Measurements from ENCODE around the gene DPP6. TPM values are rescaled to one million over a fixed set of nuclear protein-coding genes. Genes with fewer than 3 reads are reported as not detected.

DPP6 gene
- polyA plus RNA-seq, 2 of the 4 experiments (the other 2 are of a cell fraction), result not detected

- ChIA-PET POLR2A (no interaction called here), CTCF (no interaction called here)
- no peaks in the 10 kb centered on the region for H3K4me1 ChIP-seq
- no peak overlapping the region for H3K4me3 ChIP-seq
- 0% methylated on average over 2 of the region's 3 CpGs for WGBS (ENCODE audit: missing lambda C conversion rate)
- FAIRE-seq, result no peak
- no peak overlapping the region for H3K27ac ChIP-seq
- no peak overlapping the region for H3K4me2 ChIP-seq
- DNase-seq (ENCODE audit: low read depth in 1 of 2, low spot score in 1 of 2), result no peak
- ATAC-seq, result no peak
- H3K9me3 ChIP-seq, result no peaks in the 10 kb centered on the region
- no peak for TF ChIP-seq JUNB (IDR thresholded peaks at IDR 0.05)
- no peak for TF ChIP-seq FOXS1 (CRISPR knock-in tag; IDR thresholded peaks at IDR 0.05)
- no peak for TF ChIP-seq ESRRA (IDR thresholded peaks at IDR 0.05; ENCODE audit: borderline replicate concordance, low read length)
- no peak for TF ChIP-seq HEYL (CRISPR knock-in tag; IDR thresholded peaks at IDR 0.05)
- TF ChIP-seq MYC (IDR thresholded peaks at IDR 0.05; ENCODE audit: borderline replicate concordance, low read length), result no peak
- no peak for TF ChIP-seq ZSCAN20 (CRISPR knock-in tag; IDR thresholded peaks at IDR 0.05)
- TF ChIP-seq HES2 (IDR thresholded peaks at IDR 0.05), result no peak
- no peak for TF ChIP-seq BHLHE40 (IDR thresholded peaks at IDR 0.05; ENCODE audit: low read depth, low read length)
- TF ChIP-seq CEBPB (IDR thresholded peaks at IDR 0.05), result no peak
- TF ChIP-seq SREBF2 (IDR thresholded peaks at IDR 0.05), result no peak
- no peak for TF ChIP-seq HOXB13 (CRISPR knock-in tag; IDR thresholded peaks at IDR 0.05; ENCODE audit: low read depth)
- no peak for TF ChIP-seq PHF8 (IDR thresholded peaks at IDR 0.05; ENCODE audit: borderline replicate concordance, low read depth)
- TF ChIP-seq REST (IDR thresholded peaks at IDR 0.05), result no peak
- TF ChIP-seq ATOH8 (CRISPR knock-in tag; IDR thresholded peaks at IDR 0.05; ENCODE audit: low read depth), result no peak
- no peak for TF ChIP-seq EHMT2 (IDR thresholded peaks at IDR 0.05; ENCODE audit: low read depth)
- no peak for TF ChIP-seq PBX3 (IDR thresholded peaks at IDR 0.05)
- TF ChIP-seq ZC3H11A (IDR thresholded peaks at IDR 0.05), result no peak
Observed at GRCh38 chr7:154380771-154381170, 328.6 kb downstream of the DPP6 start.

- 39% methylated on average over 3 of the region's 3 CpGs for WGBS (ENCODE audit: missing lambda C conversion rate)
- FAIRE-seq, result no peak
- POLR2A ChIA-PET, result no interaction called here
- TF ChIP-seq JUN (IDR thresholded peaks at IDR 0.05) (no peak), RCOR1 (IDR thresholded peaks at IDR 0.05; ENCODE audit: low read depth, low read length) (no peak), CBX2 (IDR thresholded peaks at IDR 0.05; ENCODE audit: borderline replicate concordance, low read depth) (no peak), CEBPB (IDR thresholded peaks at IDR 0.05) (no peak), HOXB5 (CRISPR knock-in tag; IDR thresholded peaks at IDR 0.05) (no peak), BCL3 (IDR thresholded peaks at IDR 0.05) (no peak), HMGXB4 (CRISPR knock-in tag; IDR thresholded peaks at IDR 0.05; ENCODE audit: borderline replicate concordance) (no peak), KDM1A (IDR thresholded peaks at IDR 0.05; ENCODE audit: low read depth) (no peak), FOSL2 (IDR thresholded peaks at IDR 0.05) (no peak), FOSL2 (CRISPR knock-in tag; IDR thresholded peaks at IDR 0.05) (no peak), BHLHE40 (IDR thresholded peaks at IDR 0.05; ENCODE audit: low read depth, low read length) (no peak), JUNB (IDR thresholded peaks at IDR 0.05) (no peak), GATA3 (IDR thresholded peaks at IDR 0.05; ENCODE audit: borderline replicate concordance) (no peak), POLR2A (IDR thresholded peaks at IDR 0.05; ENCODE audit: low read length) (no peak), EHMT2 (IDR thresholded peaks at IDR 0.05; ENCODE audit: low read depth) (no peak), ZFP36 (IDR thresholded peaks at IDR 0.05; ENCODE audit: borderline replicate concordance, partially characterized antibody) (no peak), USF2 (IDR thresholded peaks at IDR 0.05) (no peak), NFE2L2 (conservative IDR thresholded peaks at IDR 0.05; ENCODE audit: low read length) (no peak)
Observed at GRCh38 chr7:154383045-154383444, 330.8 kb downstream of the DPP6 start.

More at GRCh38 chr7:154383045-154383444, 330.8 kb downstream of the DPP6 start:
- ATAC-seq (no peak), DNase-seq (ENCODE audit: low read depth in 1 of 2, low spot score in 1 of 2) (no peak)
- Histone ChIP-seq H3K4me2 (no peak overlapping the region), H3K27ac (no peak overlapping the region), H3K9me3 (no peaks in the 10 kb centered on the region), H3K4me1 (no peaks in the 10 kb centered on the region), H3K4me3 (no peak overlapping the region)
- CTCF ChIA-PET, result no interaction called here
